ENCODE measurements around the gene CCND2.

The CCND2 gene

GRCh38 chr12:4269279-4269991, 4.1 kb upstream of the CCND2 start:
- TF ChIP-seq, protein P1, sequence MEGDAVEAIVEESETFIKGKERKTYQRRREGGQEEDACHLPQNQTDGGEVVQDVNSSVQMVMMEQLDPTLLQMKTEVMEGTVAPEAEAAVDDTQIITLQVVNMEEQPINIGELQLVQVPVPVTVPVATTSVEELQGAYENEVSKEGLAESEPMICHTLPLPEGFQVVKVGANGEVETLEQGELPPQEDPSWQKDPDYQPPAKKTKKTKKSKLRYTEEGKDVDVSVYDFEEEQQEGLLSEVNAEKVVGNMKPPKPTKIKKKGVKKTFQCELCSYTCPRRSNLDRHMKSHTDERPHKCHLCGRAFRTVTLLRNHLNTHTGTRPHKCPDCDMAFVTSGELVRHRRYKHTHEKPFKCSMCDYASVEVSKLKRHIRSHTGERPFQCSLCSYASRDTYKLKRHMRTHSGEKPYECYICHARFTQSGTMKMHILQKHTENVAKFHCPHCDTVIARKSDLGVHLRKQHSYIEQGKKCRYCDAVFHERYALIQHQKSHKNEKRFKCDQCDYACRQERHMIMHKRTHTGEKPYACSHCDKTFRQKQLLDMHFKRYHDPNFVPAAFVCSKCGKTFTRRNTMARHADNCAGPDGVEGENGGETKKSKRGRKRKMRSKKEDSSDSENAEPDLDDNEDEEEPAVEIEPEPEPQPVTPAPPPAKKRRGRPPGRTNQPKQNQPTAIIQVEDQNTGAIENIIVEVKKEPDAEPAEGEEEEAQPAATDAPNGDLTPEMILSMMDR (IDR thresholded peaks at IDR 0.05; ENCODE audit: low read depth, low read length), result no peak
- H3K4me3 ChIP-seq (ENCODE audit: low read depth, low read length), result peak overlapping the region; percentile 46

- TF ChIP-seq, protein P1 (IDR thresholded peaks at IDR 0.05; ENCODE audit: low read depth, low read length), result no peak
- H3K4me3 ChIP-seq (ENCODE audit: low read depth, low read length), result no peak overlapping the region
These were observed 3.3 kb upstream of the CCND2 start for GRCh38 chr12:4270016-4270830.

- TF ChIP-seq, protein P1 (IDR thresholded peaks at IDR 0.05; ENCODE audit: low read depth, low read length), result no peak
- no peak overlapping the region for H3K4me3 ChIP-seq (ENCODE audit: low read depth, low read length)
These were observed 2.5 kb upstream of the CCND2 start for GRCh38 chr12:4270831-4271716.

DNA sequence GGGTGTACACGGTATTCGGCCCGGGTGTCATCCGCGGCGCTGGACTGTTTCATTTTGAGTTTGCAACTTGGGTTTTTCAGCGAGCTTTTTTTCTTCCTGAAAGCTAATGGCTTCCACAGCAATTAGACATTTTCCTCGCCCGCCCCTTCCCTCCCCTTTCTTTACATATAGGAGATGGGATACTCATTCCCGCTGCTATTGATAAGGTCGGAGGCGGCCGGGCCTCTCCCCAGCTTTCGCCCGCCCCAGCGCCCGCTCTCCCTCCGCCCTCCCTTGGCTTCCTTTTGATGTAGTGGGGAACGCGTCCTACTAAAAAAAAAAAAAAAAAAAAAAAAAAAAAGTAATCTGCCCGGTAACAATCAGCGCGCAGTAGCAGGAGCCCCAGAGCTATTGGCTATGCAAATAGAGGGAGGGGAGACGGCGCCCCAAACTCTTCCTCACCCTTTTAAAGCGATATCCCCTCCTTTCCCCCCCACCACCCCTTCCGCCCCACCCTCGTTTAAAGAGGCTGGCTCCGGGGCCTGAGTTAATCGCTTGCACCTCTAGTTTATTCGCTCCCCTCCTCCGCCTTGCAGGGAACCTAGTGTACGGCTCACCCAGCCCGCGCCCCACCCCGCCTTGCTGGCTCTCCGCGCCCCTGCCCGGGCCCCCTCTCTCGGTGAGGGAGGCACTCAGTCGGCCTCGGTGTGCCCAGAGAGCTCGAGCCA, 1.7 kb upstream of the CCND2 start:
- H3K4me3 ChIP-seq (ENCODE audit: low read depth, low read length), result no peak overlapping the region

DNA sequence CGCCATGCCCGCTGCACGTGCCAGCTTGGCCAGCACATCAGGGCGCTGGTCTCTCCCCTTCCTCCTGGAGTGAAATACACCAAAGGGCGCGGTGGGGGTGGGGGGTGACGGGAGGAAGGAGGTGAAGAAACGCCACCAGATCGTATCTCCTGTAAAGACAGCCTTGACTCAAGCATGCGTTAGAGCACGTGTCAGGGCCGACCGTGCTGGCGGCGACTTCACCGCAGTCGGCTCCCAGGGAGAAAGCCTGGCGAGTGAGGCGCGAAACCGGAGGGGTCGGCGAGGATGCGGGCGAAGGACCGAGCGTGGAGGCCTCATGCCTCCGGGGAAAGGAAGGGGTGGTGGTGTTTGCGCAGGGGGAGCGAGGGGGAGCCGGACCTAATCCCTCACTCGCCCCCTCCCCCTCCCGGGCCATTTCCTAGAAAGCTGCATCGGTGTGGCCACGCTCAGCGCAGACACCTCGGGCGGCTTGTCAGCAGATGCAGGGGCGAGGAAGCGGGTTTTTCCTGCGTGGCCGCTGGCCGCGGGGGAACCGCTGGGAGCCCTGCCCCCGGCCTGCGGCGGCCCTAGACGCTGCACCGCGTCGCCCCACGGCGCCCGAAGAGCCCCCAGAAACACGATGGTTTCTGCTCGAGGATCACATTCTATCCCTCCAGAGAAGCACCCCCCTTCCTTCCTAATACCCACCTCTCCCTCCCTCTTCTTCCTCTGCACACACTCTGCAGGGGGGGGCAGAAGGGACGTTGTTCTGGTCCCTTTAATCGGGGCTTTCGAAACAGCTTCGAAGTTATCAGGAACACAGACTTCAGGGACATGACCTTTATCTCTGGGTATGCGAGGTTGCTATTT, 914 bp upstream of the CCND2 start:
- H3K4me3 ChIP-seq (ENCODE audit: low read depth, low read length), result no peak overlapping the region
- TF ChIP-seq, protein P1 (IDR thresholded peaks at IDR 0.05; ENCODE audit: low read depth, low read length), result no peak

More for the DNA sequence above, 1.7 kb upstream of the CCND2 start:
- TF ChIP-seq, protein P1 (IDR thresholded peaks at IDR 0.05; ENCODE audit: low read depth, low read length), result no peak

- H3K4me3 ChIP-seq (ENCODE audit: low read depth, low read length), result no peak overlapping the region
These were observed 300 bp upstream of the CCND2 start for GRCh38 chr12:4273273-4273651.

More at GRCh38 chr12:4273273-4273651, 300 bp upstream of the CCND2 start:
- TF ChIP-seq, protein P1 (IDR thresholded peaks at IDR 0.05; ENCODE audit: low read depth, low read length), result no peak

Data from WI38 (cell line).